GM19099 (cell line): Measurements from ENCODE around the gene PLXDC1.

ENCODE experiments used
- POLR2A ChIP-seq: IDR thresholded peaks from 3 replicates; pipeline ENCODE4 v1.6.1; 2011; ENCODE audit warnings: low read depth; ENCODE audit not compliant: insufficient read length; ENCODE audit errors: extremely low read depth

Gene PLXDC1

GRCh38 chr17:39054111-39054645 is 97.3 kb downstream of the PLXDC1 start:
- no peak for TF ChIP-seq POLR2A

GRCh38 chr17:39051001-39051585 is 100.3 kb downstream of the PLXDC1 start:
- no peak for TF ChIP-seq POLR2A

GRCh38 chr17:39045948-39046679 is 105.3 kb downstream of the PLXDC1 start:
- TF ChIP-seq POLR2A, result no peak

GRCh38 chr17:39036009-39036408 is 115.4 kb downstream of the PLXDC1 start:
- no peak for TF ChIP-seq POLR2A

- TF ChIP-seq POLR2A, result no peak
Observed at GRCh38 chr17:39028690-39029089, 122.7 kb downstream of the PLXDC1 start.

GRCh38 chr17:39027455-39028035 is 123.9 kb downstream of the PLXDC1 start:
- no peak for TF ChIP-seq POLR2A

GRCh38 chr17:39026980-39027451 is 124.4 kb downstream of the PLXDC1 start:
- no peak for TF ChIP-seq POLR2A

GRCh38 chr17:39022924-39023323 is 128.5 kb downstream of the PLXDC1 start:
- no peak for TF ChIP-seq POLR2A

- TF ChIP-seq POLR2A, result no peak
Observed at GRCh38 chr17:39018267-39019134, 132.9 kb downstream of the PLXDC1 start.

- no peak for TF ChIP-seq POLR2A
Observed at GRCh38 chr17:39016193-39017153, 135.0 kb downstream of the PLXDC1 start.

- TF ChIP-seq POLR2A, result no peak
Observed at GRCh38 chr17:39015546-39015935, 135.9 kb downstream of the PLXDC1 start.

- TF ChIP-seq POLR2A, result no peak
Observed at GRCh38 chr17:39014795-39015545, 136.5 kb downstream of the PLXDC1 start.
